ENCODE results near the gene PCDHAC1.

DNA sequence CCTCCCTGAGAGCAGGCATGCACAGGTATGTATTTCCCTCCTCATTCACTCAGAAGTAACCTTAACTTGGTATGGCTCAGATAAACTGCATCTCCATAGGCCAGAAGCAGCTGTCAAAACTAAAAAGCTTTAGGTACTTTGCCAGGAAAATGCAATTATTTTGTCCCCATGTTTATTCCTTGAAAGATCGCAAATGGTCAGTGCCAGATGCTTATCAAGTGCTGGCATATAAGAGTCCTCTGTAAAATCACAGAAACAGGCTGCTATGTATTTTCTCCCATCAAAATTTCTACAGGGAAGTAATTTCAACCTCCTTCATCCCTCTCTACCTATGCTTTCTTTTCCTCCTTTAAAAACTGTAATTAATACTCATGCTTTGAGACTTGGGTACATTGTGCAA is 52.9 kb downstream of the PCDHAC1 start:
- TF ChIP-seq, protein P1, sequence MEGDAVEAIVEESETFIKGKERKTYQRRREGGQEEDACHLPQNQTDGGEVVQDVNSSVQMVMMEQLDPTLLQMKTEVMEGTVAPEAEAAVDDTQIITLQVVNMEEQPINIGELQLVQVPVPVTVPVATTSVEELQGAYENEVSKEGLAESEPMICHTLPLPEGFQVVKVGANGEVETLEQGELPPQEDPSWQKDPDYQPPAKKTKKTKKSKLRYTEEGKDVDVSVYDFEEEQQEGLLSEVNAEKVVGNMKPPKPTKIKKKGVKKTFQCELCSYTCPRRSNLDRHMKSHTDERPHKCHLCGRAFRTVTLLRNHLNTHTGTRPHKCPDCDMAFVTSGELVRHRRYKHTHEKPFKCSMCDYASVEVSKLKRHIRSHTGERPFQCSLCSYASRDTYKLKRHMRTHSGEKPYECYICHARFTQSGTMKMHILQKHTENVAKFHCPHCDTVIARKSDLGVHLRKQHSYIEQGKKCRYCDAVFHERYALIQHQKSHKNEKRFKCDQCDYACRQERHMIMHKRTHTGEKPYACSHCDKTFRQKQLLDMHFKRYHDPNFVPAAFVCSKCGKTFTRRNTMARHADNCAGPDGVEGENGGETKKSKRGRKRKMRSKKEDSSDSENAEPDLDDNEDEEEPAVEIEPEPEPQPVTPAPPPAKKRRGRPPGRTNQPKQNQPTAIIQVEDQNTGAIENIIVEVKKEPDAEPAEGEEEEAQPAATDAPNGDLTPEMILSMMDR (IDR thresholded peaks at IDR 0.05) = no peak
- TF ChIP-seq EZH2 (IDR thresholded peaks at IDR 0.05) = no peak

Data from neural progenitor cell (in vitro differentiated cells).